GM12892 (cell line): ENCODE data around the gene FTO.

Experiments used
- POLR2A ChIP-seq: IDR thresholded peaks from 2 replicates; pipeline ENCODE4 v1.6.1; 2011; ENCODE audit warnings: low read depth, low read length, control low read depth
- POLR2AphosphoS5 ChIP-seq: IDR thresholded peaks from 2 replicates; pipeline ENCODE4 v1.6.1; 2011; ENCODE audit warnings: low read depth, low read length, control low read depth

- TF ChIP-seq POLR2A = no peak
- no peak for TF ChIP-seq POLR2AphosphoS5
These were observed 357.5 kb downstream of the FTO start for GRCh38 chr16:54061454-54061853.
